Stimulated activated CD4-positive, alpha-beta T cell treated with anti-CD3 and anti-CD28 coated beads, TNF-alpha, amount 100 ng/mL, for 24 hours (primary cell): ENCODE measurements around the gene LIG4.
"Not testable (repeated sequence)": the region's sequence is repeated elsewhere in the genome, so short reads cannot be mapped to it uniquely, and the experiment has no call there.

ENCODE experiments used
- DNase-seq, 3 experiments: peaks; one replicate each; pipeline ENCODE4 v3.0.0-alpha.2; 2020; ENCODE audit warnings: low read depth in 3 of 3

The LIG4 gene

DNA sequence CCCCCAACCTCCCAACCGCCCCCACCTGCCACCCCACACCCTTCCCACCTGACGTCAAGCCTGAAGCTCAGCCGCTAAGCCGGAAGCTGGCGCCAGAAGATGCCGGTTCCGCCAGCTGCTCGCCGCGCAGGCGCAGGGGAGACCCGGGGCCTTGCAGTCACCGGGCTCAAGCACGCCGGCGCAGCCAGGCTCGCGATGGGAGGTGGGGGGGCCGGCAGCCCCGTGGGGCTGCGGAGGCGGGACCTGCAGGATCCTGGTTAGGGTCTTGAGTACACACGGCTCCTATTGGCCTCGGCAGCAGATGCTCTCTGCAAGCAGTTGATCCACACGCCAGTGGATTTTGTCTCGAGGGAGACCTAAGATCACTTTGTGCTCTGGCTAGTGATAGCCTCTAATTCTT, at the start of gene LIG4:
Gene LIG4, minus strand, starts transcription at position 101 of the 400 bp plus-strand sequence. CDS start 4,268 bp downstream, outside the sequence.
- peak; percentile 81 to 87 (median 81) for DNase-seq

GRCh38 chr13:108263621-108264355, 48.5 kb upstream of the LIG4 start:
- DNase-seq = no peak

- no peak for DNase-seq
Measured at GRCh38 chr13:108257248-108257647, 41.9 kb upstream of the LIG4 start.

- no peak for DNase-seq
Measured at GRCh38 chr13:108249150-108249549, 33.8 kb upstream of the LIG4 start.

DNA sequence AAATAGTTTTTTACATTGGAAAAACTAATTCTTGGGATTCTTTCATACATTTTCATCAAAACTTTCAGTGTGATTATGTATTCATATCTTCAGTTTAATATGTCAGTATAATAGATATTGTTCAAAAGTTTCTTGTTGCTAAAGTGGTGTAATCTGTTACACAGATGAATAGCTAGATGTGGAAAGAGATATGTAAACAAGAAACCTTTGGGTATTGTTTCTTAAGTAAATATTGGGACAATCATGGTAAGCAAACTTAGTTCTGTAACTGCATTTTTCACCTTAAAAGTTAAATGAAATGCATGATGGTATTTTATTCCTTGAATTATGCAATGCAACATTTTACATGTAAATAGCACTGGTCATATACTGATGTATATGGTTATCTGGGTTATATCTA, 15.0 kb upstream of the LIG4 start:
- no peak for DNase-seq

DNA sequence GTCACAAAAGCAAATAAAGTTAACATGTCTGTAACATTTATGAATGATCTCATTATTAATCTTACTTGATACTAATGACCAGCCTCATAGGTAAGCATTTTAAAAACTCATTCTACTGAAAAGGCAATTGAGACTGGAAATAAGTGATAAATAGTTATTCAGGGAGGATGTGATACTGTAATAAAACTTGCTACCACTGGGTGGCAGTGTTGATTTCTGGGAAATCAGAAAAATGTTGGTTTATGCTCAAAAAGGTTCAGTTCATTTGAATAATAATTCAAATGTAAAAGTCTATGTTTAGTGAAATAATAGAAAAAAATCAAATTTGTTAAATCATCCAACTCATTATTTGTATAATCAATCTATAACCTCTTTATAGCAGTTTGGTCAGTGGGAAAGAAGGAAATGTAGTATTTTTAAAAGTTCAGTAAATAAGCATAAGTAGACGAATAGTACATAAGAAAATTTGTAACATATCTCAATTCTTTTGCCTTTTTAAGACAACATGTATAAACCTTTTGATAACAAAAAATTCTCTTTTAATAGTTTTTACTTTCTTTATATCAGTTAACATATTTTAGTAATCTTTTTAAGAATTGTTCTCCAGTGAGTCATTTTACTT, 12.4 kb upstream of the LIG4 start:
- no peak for DNase-seq

GRCh38 chr13:108226184-108226583, 10.8 kb upstream of the LIG4 start:
- no peak for DNase-seq

GRCh38 chr13:108225440-108225839, 10.1 kb upstream of the LIG4 start:
- DNase-seq = no peak

DNA sequence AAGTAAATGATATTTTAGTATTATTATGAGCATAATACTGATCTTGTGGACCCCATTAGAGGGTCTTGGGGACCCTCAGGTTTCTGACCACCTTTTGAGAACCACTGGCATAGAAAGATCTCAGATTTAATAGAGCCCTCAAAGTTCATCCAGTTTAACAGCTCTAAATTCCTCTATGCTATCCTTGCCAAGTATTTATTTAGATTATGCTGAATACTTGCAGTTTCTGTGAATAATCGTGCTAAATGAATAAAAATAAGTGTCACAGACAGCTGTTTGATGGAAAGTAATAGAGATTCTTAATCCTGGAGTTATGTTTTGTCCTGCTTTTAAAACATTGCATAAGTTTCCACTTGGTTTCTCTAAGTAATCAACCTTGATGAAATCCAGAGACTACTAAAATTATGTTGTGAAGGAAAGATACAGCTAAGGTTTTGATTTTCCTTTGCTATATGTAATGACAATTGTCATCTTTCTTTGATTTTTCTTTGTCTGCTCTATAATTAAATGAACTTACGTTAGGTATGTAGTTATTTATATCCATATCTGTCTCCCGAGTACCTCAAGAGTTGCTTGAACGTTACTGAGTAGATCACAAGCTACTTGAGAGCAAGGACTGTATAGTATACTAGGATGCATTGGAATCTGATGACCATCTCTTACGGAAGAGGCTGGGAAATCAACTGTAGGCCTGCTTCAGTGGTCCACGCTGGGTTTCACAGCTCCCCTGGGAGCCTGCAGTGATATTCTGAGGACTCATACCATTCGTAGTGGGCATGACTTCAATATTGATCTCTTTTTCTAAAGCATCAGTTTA, 8.6 kb upstream of the LIG4 start:
- DNase-seq = no peak

DNA sequence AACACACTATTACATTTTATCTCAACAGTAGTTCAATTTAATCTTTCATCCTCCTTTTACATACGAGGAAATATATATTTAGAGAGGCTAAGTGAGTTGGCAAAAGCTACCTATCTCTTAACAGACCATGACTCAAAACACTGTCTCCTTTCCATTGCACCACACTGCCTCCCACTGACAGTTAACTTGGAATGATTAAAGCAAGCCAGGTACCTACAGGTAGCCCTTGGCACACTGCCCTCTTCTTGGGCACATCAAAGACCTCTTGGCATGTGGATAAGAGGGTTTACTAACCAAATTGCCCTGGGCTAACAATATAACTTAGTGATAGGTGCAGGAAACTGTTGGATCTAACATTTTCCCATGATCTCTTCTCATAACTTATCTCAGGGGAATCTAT, 4.7 kb upstream of the LIG4 start:
- no peak for DNase-seq

- DNase-seq = peak; percentile 83 to 86 (median 83)
Measured at GRCh38 chr13:108218044-108218974, 3.0 kb upstream of the LIG4 start, which contains the start of gene ABHD13. TSS of gene ABHD13 (plus strand) at chr13:108218392. CDS start at chr13:108229219, 10,827 bp downstream.

DNA sequence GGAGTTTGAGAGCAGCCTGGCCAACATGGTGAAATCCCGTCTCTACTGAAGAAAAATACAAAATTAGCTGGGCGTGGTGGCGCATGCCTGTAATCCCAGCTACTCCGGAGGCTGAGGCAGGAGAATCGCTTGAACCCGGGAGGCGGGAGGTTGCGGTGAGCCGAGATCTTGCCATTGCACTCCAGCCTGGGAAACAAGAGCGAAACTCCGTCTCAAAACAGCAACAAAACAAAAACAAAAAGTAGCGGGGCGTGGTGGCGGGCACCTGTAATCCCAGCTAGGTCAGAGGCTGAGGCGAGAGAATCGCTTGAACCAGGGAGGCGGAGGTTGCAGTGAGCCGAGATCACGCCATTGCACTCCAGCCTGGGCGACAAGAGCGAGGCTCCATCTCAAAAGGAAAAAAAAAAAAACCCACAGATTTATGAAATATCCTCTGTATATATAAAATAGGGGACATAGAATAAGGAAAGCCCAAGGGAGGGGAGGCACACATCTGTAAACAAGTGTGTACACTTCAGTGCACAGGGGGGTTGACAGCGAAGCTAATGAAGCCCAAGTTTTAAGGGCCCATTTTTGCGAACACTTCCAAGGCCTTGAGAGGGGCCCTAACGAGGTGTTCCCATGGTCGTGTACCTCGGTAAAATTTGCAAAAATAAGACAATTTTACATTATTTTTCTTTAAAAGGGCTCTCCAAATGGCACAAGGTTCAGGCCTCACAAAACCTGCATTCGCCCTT, 2.1 kb upstream of the LIG4 start:
- not testable (repeated sequence) for DNase-seq

DNA sequence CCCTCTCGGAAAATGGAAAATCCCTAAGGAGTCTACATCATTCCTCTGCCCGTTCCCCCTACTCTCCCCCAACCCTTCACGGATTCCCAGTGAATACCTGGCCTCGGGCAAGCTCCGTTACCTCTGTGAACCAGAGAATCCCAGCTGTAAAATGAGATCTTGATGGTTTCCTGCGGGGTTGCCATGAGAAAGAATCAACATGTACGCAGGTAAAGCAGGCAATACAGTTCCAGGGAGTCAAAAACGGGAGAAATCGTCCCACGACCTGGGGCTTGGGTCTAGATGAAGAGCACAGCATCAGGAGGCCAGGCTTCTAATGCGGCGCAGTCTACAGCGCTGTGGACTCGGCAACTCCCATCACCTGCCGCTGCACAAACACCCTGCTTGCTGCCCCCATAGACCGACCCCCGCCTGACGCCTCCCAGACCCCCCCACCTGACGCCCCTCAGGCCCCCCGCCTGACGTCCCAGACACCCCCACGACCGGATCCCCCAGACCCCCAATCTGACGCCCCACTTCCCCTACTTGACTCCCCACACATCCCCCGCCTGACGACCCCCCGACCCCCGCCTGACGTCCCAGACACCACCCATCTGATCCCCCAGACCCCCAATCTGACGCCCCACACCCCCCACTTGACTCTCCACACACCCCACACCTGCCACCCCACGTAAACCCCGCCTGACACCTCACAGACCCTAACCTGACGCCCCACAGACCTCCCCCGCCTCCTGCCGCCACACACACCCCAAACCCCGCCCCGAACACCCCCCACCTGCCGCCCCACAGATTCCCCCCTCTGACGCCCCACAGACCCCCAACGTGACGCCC, 680 bp downstream of the LIG4 start:
- DNase-seq = no peak

- no peak for DNase-seq
Measured at GRCh38 chr13:108213946-108214345, 1.4 kb downstream of the LIG4 start.

DNA sequence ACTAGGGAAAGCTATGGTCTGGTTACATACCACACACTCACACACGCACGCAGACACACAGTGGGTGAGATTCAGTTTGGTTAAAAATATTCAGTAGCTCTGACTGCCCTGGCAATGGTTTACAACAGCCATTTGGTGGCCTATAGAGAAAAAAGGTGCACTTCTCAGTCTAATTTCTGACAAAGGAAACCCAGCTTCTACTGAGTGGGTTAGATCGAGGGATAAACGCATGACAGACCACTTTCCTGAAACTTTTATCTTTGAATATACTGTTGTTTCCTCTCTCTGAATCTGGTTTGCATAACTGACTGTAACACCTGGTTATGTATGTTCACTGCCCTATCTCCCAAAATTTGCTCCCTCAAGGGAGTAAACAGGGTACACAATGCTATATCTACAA, 2.5 kb downstream of the LIG4 start:
- DNase-seq = no peak

GRCh38 chr13:108210551-108210950, 4.8 kb downstream of the LIG4 start:
- no peak for DNase-seq

GRCh38 chr13:108200781-108201398, 14.4 kb downstream of the LIG4 start:
- no peak for DNase-seq

DNA sequence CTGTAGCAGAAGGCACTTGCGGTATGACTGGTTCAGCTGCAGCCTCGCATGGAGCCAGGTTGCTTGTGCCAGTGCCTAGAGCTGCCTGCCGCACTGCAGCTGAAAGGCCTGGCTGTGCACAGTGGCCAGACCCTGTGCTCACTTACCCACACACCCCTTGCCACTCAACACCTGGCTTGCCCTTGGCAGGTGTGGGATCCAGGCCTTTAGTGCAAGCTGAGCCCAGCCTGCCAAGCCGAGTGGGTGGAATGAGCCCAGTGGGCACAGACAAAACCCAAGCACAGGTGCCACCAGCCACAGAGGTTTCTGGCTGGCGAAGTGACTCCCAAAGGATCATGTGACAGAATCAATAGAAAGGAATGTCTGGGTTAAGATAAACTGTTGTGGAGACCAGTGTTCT, 19.5 kb downstream of the LIG4 start:
- no peak for DNase-seq

DNA sequence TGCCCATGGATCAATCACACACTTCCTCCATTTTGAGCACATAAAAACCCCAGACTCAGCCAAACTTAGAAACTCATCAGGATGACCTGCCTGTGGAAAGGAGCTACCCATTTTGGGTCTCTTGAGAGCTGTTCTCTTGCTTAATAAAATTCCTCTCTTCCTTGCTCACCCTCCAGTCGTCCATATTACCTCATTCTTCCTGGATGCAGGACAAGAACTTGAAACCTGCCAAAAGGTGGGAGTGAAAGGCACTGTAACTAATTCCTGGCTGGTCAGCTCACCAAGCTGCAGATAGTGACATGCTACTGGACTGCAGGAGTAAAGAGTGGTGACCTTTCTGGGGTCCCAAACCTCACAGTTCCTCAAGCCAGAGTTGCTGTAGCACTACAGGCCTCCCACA, 20.2 kb downstream of the LIG4 start:
- no peak for DNase-seq
